Heart left ventricle (tissue), 16 donors: ENCODE measurements around the gene UNKL. TPM values are rescaled to one million over a fixed set of nuclear protein-coding genes. Genes with fewer than 3 reads are reported as not detected.
"Not testable (repeated sequence)": the region's sequence is repeated elsewhere in the genome, so short reads cannot be mapped to it uniquely, and the experiment has no call there.

Source experiments
- ATAC-seq, 4 donors: fragments of 200-7000 bp; cut with Tn5 transposase; one replicate each; pipeline ENCODE4 v1.9.1; 2020 to 2022; ENCODE audit warnings: moderate library complexity in 4 of 4, mild to moderate bottlenecking in 3 of 4, moderate number of reproducible peaks in 1 of 4
- DNase-seq, 5 donors: peaks; one replicate each; pipeline ENCODE4 v3.0.0-alpha.2; 2020
- H3K27ac ChIP-seq, 12 donors: fragments of 200-600 bp; sonication (generic) in 4 of 12; one replicate each; pipeline versions ENCODE4 v1.5.0 to v1.8.0; 2016 to 2022; ENCODE audit warnings: mild to moderate bottlenecking in 2 of 12
- H3K27me3 ChIP-seq, 9 donors: fragments of 200-600 bp; sonication (generic) in 2 of 9; one replicate each; pipeline versions ENCODE4 v1.5.1 to v1.8.0; 2016 to 2022; ENCODE audit warnings: mild to moderate bottlenecking in 3 of 9
- H3K36me3 ChIP-seq, 9 donors: fragments of 200-600 bp; sonication (generic) in 2 of 9; one replicate each; pipeline versions ENCODE4 v1.5.0 to v1.8.0; 2018 to 2022; ENCODE audit warnings: mild to moderate bottlenecking in 2 of 9
- H3K4me1 ChIP-seq, 12 donors: fragments of 200-600 bp; sonication (generic) in 4 of 12; one replicate each; pipeline versions ENCODE4 v1.5.0 to v1.8.0; 2016 to 2022; ENCODE audit warnings: mild to moderate bottlenecking in 3 of 12
- H3K4me3 ChIP-seq, 12 donors: fragments of 200-600 bp; sonication (generic) in 4 of 12; one replicate each; pipeline versions ENCODE4 v1.5.0 to v1.8.0; 2017 to 2022; ENCODE audit warnings: mild to moderate bottlenecking in 9 of 12, moderate library complexity in 4 of 12
- H3K9me3 ChIP-seq, 12 donors: fragments of 200-600 bp; sonication (generic) in 4 of 12; one replicate each; pipeline versions ENCODE4 v1.5.0 to v1.8.0; 2016 to 2022; ENCODE audit warnings: mild to moderate bottlenecking in 1 of 12
- POLR2A ChIP-seq, 2 donors: fragments of 450-650 bp; IDR thresholded peaks; one replicate each; pipeline ENCODE4 v1.6.1; 2017; ENCODE audit warnings: antibody characterized with exemption in 2 of 2, mild to moderate bottlenecking in 2 of 2, moderate library complexity in 2 of 2
- WGBS, 4 donors: extraction: QIAGEN DNeasy Blood & Tissue Kit in 2 of 4; methylation state at CpG; one replicate each; pipeline versions ENCODE4 v1.1.5 to v1.1.7; 2013 to 2018; 5-methylcytosine and 5-hydroxymethylcytosine counted together
- intact Hi-C, 10 donors: fragments of 100-400 bp; cut with DNase I; formaldehyde crosslinking; loops; one replicate each; pipeline versions ENCODE4 v1.11.1 to v1.14.2; 2022
- polyA plus RNA-seq, 2 donors: library from polyadenylated mRNA; stranded (reverse); fragments of 200-250 nt; gene quantifications; one replicate each; pipeline ENCODE4 v1.2.3, GENCODE V29; 2013
- total RNA-seq, 9 donors: library from RNA; depleted of rRNA in 2 of 9; stranded (reverse); fragments of >200 nt in 2 of 9; fragmentation: NEBNext Ultra II Directional in 3 of 9; extraction: Animal tissue kit (Norgen Biotek cat#: 25700) in 3 of 9; gene quantifications; one replicate each; pipeline versions ENCODE4 v1.1.0 to v1.2.4, GENCODE V29; 2016 to 2023
- TF ChIP-seq, protein P1 (sequence below), 12 donors: fragments of 200-600 bp; sonication (generic) in 4 of 12; IDR thresholded peaks; one replicate each; pipeline versions ENCODE4 v1.5.0 to v1.8.0; 2018 to 2022; ENCODE audit warnings: antibody characterized with exemption in 12 of 12, mild to moderate bottlenecking in 5 of 12
- donor health status: ischemic (EF 13 %, LVEDD 7.1; RV severe dilation, severe dysfunction).
- donor health status: healthy with polysubstance abuse.
- donor health status: DM: no; HTN: yes; CAD: no.
- donor health status: DM: no; HTN: no; CAD: no.
- donor health status: ischemic (EF 25% LVEDD 6.9; RV normal size, moderate dysfunction).
- donor health status: ischemic (EF 25% LVEDD 5.7; RV mildly dilated, moderate dysfunction).
- donor health status: healthy.
- donor health status: DM: yes; HTN: yes; CAD: no.
- donor health status: ischemic (EF 35%, LVEDD 5.7; RV mildly dilated, moderate dysfunction).
- donor health status: nonischemic (EF 11% LVEDD 7.7; RV severe dilation, severe dysfunction).
- donor health status: DM: yes; HTN: yes; CAD: no.
- donor health status: PGD.
- donor health status: ischemic (EF 29% LVEDD 5.4; RV normal size, mild dysfunction).
- donor health status: nonischemic (EF 23%, LVEDD 6.1; RV moderate dilation, normal function).

Gene UNKL
- total and polyA plus RNA-seq, 11 donors: 4.3 to 18.3 (median 9.2) TPM

DNA sequence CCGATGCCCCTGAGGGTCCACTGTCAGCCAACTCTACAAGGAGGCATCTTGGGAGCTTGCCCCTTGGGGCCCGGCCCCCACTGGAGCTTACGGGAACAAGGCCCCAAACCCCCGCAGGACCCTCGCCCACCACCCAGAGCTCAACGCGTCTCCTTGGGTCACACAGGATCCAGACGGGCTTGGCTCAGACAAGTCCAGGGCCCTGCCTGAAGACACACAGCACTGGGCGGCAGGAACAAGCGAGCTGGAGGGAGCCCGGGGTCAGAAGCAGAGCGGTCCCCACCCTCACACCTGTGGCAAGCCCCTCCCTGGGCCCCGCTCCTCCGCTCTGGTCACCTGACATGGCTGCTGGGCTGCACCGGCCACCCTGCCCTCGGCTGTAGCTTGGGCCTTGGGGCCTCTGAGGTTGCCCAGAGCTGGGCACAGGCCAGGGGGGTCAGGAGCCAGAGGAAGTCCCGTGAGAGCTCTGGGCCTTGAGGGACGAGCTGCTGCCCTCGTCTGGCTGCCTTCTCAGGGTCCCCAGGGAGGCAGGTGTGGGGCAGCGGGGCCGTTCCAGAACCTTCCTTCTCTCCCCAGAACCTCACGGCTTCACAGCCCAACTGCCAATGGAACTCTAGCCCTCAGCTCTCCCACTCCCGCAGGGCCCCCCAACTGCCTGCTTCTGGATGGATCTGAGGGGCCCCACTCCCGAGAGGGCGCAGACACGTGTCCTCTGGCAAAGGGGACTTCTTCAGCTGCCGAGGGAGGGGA lies 29.7 kb upstream of the UNKL start, which contains the start of gene CCDC154:
TSS of gene CCDC154 (minus strand) at position 577 of the 750 bp plus-strand sequence. CDS start at position 343, 234 bp downstream.
- ATAC-seq: peak in 1 of 4 donors; percentile 17
- 71 to 84% (median 77%) methylated on average over 19 to 27 of the region's 27 CpGs for WGBS, 4 donors
- no peak for TF ChIP-seq POLR2A (IDR thresholded peaks at IDR 0.05)
- TF ChIP-seq, protein P1, sequence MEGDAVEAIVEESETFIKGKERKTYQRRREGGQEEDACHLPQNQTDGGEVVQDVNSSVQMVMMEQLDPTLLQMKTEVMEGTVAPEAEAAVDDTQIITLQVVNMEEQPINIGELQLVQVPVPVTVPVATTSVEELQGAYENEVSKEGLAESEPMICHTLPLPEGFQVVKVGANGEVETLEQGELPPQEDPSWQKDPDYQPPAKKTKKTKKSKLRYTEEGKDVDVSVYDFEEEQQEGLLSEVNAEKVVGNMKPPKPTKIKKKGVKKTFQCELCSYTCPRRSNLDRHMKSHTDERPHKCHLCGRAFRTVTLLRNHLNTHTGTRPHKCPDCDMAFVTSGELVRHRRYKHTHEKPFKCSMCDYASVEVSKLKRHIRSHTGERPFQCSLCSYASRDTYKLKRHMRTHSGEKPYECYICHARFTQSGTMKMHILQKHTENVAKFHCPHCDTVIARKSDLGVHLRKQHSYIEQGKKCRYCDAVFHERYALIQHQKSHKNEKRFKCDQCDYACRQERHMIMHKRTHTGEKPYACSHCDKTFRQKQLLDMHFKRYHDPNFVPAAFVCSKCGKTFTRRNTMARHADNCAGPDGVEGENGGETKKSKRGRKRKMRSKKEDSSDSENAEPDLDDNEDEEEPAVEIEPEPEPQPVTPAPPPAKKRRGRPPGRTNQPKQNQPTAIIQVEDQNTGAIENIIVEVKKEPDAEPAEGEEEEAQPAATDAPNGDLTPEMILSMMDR (IDR thresholded peaks at IDR 0.05): no peak

DNA sequence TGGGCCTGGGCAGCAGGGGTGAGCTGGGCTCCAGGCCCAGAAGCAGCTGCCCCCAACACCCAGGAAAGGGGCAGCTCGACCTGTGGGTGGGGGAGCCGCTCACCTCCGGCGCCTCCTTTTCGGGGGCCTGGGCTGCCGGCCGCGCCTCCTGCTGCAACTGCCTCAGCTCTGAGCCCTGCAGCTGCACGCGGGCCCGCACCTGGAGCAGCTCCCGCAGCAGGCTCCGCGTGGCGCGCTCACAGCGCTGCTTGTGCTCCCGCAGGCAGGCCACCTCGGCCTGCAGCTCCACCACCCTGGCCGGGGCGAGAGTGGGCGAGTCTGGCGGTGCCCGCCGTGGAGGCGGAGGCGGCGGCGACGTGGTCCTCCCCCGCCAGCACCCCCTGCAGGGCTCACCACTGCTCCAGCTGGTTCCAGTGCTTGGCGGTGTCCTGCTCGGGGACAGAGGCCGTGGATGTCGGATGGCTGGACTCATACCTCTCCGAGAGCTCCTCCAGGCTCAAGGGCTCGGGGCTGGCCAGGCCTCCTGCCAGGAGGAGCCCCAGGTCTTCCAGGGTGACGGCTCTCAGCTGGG lies 29.0 kb upstream of the UNKL start:
- Histone ChIP-seq H3K9me3 (no peaks in the 10 kb centered on the region), H3K27me3 (no peaks in the 10 kb centered on the region), H3K36me3 (peaks cover 0 to 33% (median 22%) of the 10 kb centered on the region in 9 donors), H3K27ac (no peak overlapping the region), H3K4me1 (no peaks in the 10 kb centered on the region), H3K4me3 (no peak overlapping the region)
- intact Hi-C loops: no loop called here
- TF ChIP-seq, protein P1 (IDR thresholded peaks at IDR 0.05): no peak
- no peak for TF ChIP-seq POLR2A (IDR thresholded peaks at IDR 0.05)
- WGBS, 4 donors: 77 to 86% (median 84%) methylated on average over 20 to 38 of the region's 38 CpGs
- ATAC-seq (no peak), DNase-seq (no peak)

More for the DNA sequence above, 29.7 kb upstream of the UNKL start, which contains the start of gene CCDC154:
- intact Hi-C loops: no loop called here
- no peaks in the 10 kb centered on the region for H3K9me3 ChIP-seq
- no peak within 1 kb of the TSS for H3K27ac ChIP-seq
- no peaks in the 10 kb centered on the region for H3K4me1 ChIP-seq
- H3K4me3 ChIP-seq: no peak within 1 kb of the TSS
- H3K36me3 ChIP-seq: peaks cover 0 to 40% (median 27%) of the 10 kb centered on the region in 9 donors
- no peak for DNase-seq
- no peaks in the 10 kb centered on the region for H3K27me3 ChIP-seq

DNA sequence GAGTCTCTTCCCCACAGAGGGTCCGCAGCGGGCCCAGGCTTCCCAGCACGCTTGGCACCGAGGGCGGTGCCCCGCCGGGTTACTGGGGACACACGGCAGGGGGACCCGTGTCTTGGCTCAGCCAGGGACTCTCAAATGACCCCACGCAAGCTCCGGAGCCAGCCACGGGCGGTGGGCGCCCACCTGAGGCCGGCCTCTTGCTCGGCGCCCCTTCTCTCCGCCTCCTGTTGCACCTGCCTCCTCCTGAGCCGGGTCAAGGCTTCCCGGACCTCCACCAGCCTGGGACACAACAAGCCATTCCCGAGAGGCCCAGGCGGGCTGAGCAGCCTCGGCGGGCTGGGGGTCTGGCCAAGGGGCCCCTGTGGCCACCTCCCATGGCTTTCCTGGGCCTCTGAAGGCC lies 28.2 kb upstream of the UNKL start:
- H3K27me3 ChIP-seq: no peaks in the 10 kb centered on the region
- TF ChIP-seq, protein P1 (IDR thresholded peaks at IDR 0.05): no peak
- TF ChIP-seq POLR2A (IDR thresholded peaks at IDR 0.05): no peak
- no peak overlapping the region for H3K27ac ChIP-seq
- H3K4me3 ChIP-seq: no peak overlapping the region
- H3K4me1 ChIP-seq: no peaks in the 10 kb centered on the region
- DNase-seq: no peak
- peaks cover 0 to 27% (median 16%) of the 10 kb centered on the region in 9 donors for H3K36me3 ChIP-seq
- 84 to 89% (median 86%) methylated on average over 20 to 24 of the region's 24 CpGs for WGBS, 4 donors
- intact Hi-C loops: no loop called here
- H3K9me3 ChIP-seq: no peaks in the 10 kb centered on the region
- ATAC-seq: no peak

DNA sequence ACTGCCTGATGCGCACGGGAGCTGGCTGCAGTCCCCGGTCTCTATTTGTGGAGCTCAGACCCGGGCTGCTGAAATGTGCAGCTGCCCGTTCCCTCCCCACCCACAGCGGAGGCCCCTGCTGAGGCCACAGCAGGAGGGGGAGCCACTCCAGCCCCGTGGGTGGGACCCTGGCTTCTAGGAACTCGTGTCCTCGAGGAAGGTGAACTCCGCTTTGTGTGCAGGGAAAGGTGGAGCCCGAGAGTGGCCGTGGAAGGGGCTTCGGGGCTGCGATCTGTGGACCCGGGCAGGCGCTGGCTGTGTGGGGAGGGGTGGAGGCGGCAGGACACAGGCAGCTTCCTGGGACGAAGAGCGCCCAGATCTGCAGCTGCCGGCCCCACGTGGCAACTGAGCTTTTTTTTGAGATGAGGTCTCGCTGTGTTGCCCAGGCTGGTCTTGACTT lies 26.9 kb upstream of the UNKL start:
- TF ChIP-seq, protein P1 (IDR thresholded peaks at IDR 0.05): no peak
- no peak for TF ChIP-seq POLR2A (IDR thresholded peaks at IDR 0.05)
- H3K27me3 ChIP-seq: no peaks in the 10 kb centered on the region
- 73 to 83% (median 79%) methylated on average over 19 to 22 of the region's 22 CpGs for WGBS, 4 donors

DNA sequence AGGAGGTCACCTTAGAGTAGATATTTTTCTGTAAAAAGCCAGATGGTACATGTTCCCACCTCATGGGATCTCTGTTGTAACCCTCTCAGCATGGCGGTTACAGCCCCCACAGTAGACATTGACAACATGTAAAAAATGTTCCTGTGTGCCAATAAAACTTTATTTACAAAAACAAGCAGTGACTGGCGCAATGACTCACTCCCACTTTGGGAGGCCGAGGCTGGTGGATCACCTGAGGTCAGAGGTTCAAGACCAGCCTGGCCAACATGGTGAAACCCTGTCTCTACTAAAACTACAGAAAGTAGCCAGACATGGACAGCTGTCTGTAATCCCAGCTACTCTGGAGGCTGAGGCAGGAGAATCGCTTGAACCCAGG lies 25.2 kb upstream of the UNKL start:
- ATAC-seq, intact Hi-C loops, H3K4me3 ChIP-seq, H3K4me1 ChIP-seq, H3K27me3 ChIP-seq, H3K27ac ChIP-seq, H3K9me3 ChIP-seq, H3K36me3 ChIP-seq, DNase-seq: not testable (repeated sequence)
- WGBS, 4 donors: 89 to 97% (median 92%) methylated on average over 4 of the region's 4 CpGs

More for the DNA sequence above, 26.9 kb upstream of the UNKL start:
- Histone ChIP-seq H3K4me1 (no peaks in the 10 kb centered on the region), H3K4me3 (no peak overlapping the region), H3K36me3 (peaks cover 0 to 14% (median 7%) of the 10 kb centered on the region in 9 donors), H3K27ac (no peak overlapping the region), H3K9me3 (no peaks in the 10 kb centered on the region)
- intact Hi-C loops: no loop called here
- DNase-seq: no peak
- ATAC-seq: no peak
